GM19324 (cell line): ENCODE measurements around the gene TXN2.
A peak's percentile ranks its signal among the peaks of the same experiment; 100 is the strongest.
"Not testable (repeated sequence)": the region's sequence is repeated elsewhere in the genome, so short reads cannot be mapped to it uniquely, and the experiment has no call there.

Experiments used
- ATAC-seq: cut with Tn5 transposase; IDR thresholded peaks from one replicate; pipeline ENCODE4 v1.9.1; 2021; ENCODE audit warnings: mild to moderate bottlenecking, moderate library complexity; ENCODE audit not compliant: unreplicated experiment, low FRiP score

The TXN2 gene

GRCh38 chr22:36456464-36456845 is 25.0 kb downstream of the TXN2 start:
- no peak for ATAC-seq

GRCh38 chr22:36455571-36456463 is 25.6 kb downstream of the TXN2 start:
- ATAC-seq = no peak

DNA sequence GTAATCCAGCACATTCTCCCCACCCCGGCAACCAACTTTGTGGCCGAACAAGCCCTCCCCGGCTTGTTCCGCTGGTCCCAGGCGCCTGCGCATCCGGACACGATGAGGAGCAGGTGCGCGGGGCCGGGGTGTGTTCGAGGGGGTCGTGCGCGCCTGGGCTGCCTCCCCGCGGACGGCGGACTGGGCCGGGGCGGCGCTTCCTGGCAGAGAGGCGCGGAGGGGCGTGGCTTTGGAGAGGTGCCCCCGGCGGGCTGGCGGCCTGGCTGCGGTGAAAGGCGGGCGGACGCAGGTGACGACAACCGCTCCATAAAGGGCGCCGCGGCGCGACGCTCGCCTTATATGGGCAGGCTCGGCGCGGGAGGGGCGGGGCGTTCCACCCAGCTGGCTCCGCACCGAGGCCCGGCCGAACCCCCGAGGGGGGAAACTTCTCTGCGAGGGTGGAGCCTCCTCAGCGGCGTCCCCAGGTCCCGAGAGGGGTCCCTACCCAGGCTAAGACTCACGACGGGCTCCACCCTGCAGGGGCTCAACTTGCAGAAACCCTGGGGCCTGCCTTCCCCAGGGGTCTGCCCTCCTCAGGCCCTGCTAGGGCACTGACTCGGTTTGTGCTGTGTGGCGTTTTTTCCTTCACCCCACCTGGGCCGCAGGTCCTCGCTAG is 26.4 kb downstream of the TXN2 start:
- peak; percentile 67 for ATAC-seq

DNA sequence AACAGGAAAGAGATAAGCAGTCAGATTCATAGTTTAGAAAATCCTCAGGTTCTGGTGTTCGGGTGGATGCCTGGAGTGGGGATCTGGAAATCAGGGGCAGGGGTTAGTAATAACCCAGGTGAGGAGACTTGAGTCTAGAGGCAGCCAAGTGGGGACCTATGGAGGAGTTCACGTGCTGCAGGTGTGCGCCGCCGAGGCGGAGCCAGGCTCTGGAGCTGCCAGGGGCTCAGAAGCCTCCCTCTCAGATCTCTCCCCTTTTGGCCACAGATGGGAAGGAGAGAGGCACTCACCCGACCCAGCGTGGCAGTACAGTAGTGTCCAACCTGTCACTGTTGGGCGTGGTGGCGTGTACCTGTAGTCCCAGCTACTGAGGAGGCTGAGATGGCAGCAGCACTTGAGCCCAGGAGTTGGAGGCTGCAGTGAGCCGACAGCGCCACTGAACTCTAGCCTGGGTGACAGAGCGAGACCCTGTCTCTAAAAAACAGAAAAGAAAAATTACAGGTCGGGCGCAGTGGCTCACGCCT is 27.5 kb downstream of the TXN2 start:
- no peak for ATAC-seq

- ATAC-seq = not testable (repeated sequence)
Measured at GRCh38 chr22:36452978-36453607, 28.3 kb downstream of the TXN2 start.

GRCh38 chr22:36452250-36452977 is 29.0 kb downstream of the TXN2 start:
- no peak for ATAC-seq

- not testable (repeated sequence) for ATAC-seq
Measured at GRCh38 chr22:36450923-36451322, 30.5 kb downstream of the TXN2 start.

- no peak for ATAC-seq
Measured at GRCh38 chr22:36449596-36450175, 31.8 kb downstream of the TXN2 start.

DNA sequence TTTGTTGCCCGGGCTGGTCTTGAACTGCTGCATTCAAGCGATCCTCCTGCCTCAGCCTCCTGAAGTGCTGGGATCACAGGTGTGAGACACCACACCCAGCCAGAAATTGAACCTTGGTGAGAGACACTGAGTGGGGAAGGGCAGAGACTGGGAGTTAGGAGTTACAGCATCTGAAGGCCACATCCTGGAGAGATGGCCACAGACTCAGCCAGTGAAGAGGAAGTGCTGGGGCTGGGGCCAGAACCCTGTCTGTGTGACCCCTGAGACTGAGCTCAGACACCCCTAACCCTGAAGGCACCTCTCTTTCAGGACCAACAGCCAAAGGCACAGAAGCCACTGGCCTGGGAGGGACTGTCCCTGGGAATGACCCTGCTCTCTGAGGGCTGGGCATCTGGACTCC is 33.8 kb downstream of the TXN2 start:
- ATAC-seq = no peak

DNA sequence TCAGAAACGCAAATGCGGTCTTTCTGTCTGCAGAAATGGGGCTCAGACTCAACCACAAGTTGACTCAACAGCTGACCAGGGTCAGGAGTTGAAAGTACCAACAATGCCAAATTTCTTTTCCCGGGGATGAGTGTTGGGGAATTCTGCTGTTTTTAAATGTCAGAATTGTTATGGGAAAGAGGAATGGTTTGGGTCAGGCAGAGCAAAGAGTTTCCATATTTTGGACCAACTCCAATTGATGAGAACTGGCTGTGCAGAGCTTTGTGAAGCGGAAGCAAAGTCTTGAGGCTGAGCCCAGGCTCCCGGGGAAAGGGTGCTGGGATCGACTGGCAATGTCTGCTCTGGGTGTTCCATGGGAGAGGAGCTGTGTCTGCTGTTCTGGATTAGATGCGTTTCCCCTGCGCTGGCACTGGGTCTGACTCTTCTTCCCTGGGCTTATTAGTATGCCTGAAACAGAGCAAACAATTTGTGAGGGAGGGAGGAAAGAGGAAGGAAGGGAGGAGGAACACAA is 36.2 kb downstream of the TXN2 start:
- ATAC-seq = no peak

- no peak for ATAC-seq
Measured at GRCh38 chr22:36443198-36443770, 38.2 kb downstream of the TXN2 start.

- ATAC-seq = no peak
Measured at GRCh38 chr22:36442506-36443197, 38.8 kb downstream of the TXN2 start.

- no peak for ATAC-seq
Measured at GRCh38 chr22:36440429-36441002, 40.9 kb downstream of the TXN2 start.

- ATAC-seq = no peak
Measured at GRCh38 chr22:36439481-36440271, 41.8 kb downstream of the TXN2 start.

DNA sequence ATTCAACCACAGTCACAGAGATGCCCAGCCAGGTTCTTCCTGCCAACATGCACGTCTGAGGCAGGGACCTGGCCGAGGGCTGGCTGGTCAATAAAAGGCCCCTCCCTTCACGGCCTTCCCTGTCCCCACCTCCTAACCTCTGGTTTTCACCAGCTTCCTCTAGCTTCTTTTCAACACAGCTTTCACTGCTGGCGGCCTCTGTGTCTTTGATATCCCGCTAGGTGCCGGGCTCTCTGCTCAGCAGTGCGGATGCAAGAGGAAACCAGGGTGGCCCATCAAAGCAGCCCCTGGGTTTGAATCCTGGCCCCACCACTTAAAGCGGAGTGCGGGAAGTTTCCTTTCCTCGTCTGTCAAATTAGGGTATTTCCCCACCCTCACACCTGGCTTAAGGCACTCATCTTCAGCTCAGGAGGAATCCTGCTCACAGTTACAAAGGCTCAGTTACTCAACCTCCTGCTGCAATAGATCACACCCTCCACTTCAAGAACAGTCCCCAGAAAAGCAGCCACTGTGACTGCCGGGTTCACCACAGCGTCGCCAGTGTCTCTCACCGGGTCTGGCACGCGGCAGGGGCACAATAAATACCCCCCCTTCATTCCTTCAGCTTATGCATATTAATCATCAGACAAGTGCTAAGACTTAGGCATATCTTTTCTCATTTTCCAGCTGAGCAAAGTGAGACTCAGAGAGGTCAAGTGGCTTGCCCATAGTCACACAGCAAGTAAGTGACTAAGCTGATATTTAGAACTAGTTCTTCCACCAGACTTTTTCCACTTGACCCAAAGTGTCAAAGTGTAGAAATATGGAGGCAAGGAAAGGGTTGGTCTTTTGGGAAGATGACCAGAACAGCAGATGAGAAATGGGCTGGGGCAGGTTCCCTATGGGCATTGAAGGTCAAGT is 45.7 kb downstream of the TXN2 start:
- ATAC-seq = no peak

- ATAC-seq = no peak
Measured at GRCh38 chr22:36433318-36434231, 47.9 kb downstream of the TXN2 start.
